HG03432 (cell line): Measurements from ENCODE around the gene SURF2.
"Not testable (repeated sequence)": the region's sequence is repeated elsewhere in the genome, so short reads cannot be mapped to it uniquely, and the experiment has no call there.

Experiments used
- ATAC-seq: cut with Tn5 transposase; IDR thresholded peaks from one replicate; pipeline ENCODE4 v1.9.1; 2021; ENCODE audit warnings: mild to moderate bottlenecking, moderate library complexity; ENCODE audit not compliant: unreplicated experiment

SURF2 gene

DNA sequence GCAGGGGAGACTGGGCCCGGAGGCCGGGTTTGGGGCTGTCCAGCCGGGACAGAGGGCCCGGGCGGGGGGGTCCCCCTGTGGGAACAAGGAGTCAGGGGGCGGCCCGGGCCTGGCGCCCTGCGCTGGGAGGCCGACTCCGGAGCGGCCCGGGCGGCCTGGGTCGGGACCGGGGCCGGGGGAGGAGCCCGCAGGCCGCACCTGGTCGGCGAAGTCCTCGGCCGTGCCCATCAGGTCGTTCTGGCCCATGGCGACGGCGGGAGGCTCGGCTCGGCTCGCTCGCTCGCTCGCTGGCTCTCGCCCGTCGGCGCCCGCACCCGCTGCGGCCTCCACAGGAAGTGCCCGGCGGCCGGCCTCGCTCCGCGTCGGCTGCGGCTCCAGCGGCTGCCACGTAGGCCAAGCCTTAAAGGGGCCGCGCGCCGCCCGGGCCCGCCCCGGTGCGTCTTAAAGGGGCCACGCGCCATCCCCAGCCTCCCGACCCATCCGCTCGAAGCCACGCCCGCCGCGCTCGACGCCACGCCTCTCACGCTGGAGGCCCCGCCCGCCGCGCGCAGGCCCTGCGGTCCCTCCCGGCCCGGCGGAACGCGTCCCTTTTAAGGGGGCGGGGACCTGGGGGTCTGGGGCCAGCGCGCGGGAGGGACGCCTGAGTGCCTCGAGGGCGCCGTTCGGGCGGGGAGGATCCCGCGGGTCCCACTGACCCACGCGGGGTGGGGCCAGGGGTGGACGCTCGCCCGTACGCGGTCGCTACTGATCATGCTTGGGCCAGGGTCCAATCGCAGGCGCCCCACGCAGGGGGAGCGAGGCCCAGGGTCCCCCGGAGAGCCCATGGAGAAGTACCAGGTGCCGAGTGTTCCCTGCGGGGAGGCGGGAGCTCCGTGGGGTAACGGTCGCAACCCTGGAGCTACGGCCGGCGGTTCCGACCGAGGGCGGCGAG, 19.6 kb downstream of the SURF2 start, which contains the start of the genes STKLD1 and SURF4:
STKLD1 (plus strand) TSS at position 643 of the 931 bp plus-strand sequence; CDS start at position 751, 108 bp downstream.
SURF4 (minus strand) TSS at position 337 of the 931 bp plus-strand sequence; CDS start at position 246, 91 bp downstream.
- peak; percentile 85 for ATAC-seq

DNA sequence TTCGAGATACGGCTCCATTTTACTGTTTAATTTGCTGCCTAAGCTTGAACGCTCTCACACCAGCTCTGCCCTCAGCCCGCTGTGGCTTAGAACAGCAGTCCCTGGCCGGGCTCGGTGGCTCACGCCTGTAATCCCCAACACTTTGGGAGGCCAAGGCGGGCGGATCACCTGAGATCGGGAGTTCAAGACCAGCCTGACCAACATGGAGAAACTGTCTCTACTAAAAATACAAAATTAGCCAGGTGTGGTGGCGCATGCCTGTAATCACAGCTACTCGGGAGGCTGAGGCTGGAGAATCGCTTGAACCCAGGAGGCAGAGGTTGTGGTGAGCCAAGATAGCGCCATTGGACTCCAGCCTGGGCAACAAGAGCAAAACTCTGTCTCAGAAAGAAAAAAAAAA, 20.9 kb downstream of the SURF2 start:
- not testable (repeated sequence) for ATAC-seq

DNA sequence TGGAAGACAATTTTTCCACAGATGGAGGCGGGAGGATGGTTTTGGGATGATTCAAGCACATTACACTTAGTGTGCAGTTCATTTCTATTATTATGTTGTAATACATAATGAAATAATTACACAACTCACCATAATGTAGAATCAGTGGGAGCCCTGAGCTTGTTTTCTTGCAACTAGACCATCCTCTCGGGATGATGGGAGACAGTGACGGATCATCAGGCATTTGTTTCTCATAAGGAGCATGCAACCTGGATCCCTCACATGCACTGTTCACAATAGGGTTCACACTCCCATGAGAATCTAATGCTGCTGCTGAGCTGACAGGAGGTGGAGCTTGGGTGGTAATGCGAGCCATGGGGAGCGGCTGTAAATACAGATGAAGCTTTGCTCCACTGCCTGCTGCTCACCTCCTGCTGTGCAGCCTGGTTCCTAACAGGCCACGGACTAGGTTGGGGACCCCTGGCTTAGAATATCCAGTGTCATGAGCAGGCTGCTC, 21.4 kb downstream of the SURF2 start:
- no peak for ATAC-seq

DNA sequence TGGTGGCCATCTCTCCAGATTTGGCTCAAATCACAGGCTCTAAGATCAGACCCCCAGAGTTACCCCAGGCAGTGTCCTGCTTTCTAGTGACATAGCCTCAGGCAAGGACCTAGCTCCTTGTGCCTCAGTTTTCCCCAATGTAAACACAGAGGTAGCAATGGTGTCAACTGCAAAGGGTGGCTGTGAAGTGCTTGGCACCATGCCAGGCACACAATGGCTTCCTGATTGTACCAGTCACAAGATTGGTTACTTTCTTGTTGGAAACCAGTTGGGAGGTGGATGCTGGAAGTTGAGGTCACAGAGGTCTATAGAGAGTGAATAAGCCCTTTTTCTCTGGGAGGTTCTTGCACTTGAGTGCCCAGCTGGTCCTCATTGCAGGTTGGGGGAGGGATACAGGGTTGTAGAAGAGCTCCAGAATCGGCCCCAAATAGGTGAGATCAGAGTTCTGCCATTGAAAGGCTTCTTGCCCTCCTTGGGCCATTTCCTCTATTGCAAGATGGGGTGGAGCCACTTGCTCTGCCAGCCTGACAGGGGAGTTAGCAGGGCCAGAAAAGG, 22.1 kb downstream of the SURF2 start:
- no peak for ATAC-seq

DNA sequence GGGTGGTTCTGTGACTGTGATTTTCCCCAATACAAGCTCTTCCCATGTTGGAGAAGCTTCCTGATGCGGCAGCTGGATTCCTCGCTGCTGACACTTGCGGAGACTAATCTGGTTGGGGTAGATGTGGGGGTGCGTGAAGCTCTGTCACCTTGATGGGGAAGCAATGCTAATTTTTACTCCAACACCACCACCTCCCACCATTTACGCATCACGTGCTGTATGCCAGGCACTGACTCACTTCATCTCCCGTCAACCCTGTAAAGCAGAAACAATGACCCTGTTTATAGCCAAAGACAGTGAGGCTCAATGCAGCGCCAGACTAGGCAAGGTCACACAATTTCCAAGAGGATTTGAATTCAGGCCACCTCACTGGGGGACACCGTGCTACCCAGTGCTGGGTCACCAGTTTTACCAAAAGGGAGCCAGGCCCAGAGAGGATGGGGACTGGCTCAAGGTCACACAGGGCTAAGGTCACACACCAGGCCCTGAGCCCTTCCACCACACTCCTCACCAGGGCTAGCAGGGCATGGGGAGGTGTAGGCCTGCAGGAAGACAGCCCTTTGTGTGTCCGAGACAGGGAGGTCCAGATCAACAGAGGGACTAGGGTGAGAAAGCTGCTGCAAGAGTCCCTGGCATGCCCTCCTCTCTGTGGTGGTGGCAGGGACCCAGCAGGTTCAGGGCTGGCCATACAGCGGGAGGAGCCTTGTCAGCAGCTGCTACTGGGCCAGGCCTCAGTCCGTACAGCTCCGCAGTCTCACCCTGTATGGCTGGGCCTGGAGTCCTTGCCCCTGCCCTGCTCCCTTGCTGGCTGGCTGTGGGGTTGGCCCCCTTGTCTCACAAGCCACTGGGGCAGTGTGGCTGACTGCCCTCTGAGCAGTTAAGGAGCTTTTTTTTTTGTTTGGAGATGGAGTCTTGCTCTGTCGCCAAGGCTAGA, 23.1 kb downstream of the SURF2 start:
- no peak for ATAC-seq

DNA sequence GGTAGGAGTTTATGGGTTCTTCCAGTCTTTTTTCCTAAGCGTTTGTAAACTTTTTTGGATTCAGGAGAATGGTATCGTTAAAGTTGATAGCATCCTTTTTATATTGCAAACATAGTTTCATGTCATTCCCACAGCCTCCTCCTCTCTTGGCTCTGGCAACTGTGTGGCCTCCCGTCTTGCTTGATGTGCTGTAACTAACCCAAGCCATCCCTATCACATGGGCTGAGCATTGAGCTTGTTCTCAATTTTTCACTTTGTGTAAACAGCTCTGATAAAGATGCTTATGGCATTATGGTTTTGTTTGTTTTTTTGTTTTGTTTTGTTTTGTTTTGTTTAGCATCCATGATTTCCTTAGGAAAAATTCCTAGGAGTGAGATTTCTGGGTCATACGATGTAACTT, 24.4 kb downstream of the SURF2 start:
- ATAC-seq: no peak

DNA sequence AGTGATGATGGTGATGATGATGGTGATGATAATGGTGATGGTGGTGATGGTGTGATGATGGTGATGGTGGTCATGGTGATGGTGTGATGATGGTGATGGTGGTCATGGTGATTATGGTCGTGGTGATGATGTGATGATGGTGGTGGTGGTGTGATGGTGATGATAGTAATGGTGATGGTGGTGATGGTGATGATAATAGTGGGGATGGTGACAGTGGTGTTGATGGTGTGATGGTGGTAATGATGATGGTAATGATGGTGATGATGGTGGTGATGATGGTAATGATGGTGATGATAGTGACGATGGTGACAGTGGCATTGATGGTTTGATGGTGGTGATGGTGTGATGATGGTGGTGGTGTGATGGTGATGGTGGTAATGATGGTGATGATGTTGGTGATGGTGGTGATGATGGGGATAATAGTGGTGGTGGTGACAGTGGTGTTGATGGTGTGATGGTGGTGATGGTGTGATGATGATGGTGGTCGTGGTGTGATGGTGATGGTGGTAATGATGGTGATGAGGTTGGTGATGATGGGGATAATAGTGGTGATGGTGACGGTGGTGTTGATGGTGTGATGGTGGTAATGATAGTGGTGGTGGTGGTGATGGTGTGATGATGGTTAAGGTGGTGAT, 26.3 kb downstream of the SURF2 start:
- no peak for ATAC-seq

DNA sequence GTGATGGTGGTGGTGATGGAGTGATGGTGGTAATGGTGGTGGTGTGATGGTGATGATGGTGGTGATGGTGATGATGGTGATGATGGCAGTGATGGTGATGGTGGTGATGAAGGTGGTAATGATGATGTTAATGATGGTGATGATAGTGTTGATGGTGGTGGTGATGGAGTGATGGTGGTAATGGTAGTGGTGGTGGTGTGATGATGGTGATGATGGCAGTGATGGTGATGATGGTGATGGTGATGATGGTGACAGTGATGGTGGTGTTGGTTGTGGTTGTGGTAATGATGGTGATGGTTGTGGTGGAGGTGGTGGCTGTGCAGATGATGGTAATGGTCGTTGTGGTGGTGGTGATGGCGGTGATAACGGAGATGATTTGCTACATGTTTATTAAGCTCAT, 27.1 kb downstream of the SURF2 start:
- no peak for ATAC-seq

DNA sequence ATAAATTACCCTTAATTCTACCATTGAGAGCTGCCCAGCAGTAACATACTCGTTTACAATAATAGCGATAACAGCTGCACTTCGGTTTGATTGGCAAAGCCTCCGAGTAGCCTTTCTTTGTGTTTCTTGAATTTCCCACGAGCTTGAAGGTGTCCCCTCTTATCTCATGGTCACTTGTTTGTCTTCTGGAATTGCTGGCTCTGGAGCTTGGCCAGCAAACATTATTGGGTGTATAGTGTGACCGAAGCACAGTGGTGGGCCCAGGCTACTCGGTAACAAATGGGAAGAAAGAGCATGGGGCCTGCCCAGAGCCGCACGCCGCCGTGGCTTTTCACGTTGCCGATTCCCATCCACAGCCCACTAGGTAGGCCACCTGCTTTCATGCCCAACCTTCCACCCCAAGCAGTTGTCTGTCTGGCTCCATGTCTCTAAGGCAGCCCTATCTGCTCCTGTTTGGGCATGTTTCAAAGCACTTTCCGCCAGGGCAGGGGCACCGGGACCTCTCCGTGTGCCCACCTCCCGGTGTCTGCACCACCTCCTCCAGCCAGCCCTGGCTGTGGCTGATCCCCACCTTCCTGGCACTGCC, 28.5 kb downstream of the SURF2 start:
- no peak for ATAC-seq

DNA sequence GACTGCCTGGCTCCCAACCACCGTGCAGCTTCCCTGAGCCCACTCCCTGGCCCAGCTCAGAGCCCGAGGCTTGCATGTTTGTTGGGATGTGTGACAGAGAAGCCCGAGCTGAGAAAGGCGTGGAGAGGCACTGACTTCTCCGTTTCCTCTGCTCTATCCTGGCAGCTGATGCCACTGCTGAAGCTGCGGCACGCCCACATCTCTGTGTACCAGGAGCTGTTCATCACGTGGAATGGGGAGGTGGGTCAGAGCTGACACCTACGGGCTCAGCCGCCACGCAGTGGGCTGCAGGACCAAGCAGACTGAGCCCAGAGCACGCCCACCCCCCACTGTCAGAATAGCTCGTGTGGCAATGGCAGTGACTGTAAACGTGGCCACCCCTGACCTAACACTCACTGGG, 29.1 kb downstream of the SURF2 start:
- ATAC-seq: no peak

DNA sequence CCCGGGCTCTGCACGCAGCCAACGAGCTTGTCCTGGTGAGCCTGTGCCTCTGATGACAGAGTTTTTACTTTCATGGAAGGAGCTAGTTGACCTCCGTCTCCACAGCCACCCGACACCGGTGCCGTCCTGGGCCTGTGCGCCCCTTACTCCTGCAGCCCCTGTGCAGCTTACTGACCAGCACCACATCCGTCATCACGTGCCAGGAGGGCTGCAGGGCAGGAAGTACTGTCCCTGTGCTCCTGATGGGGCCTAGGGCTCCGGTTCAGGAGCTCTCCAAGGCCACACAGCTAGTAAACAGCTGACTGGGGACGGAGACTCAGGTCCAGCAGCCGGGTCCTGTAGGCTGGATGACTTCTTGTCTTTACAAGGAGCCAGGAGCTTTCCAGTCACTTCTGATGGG, 30.0 kb downstream of the SURF2 start:
- ATAC-seq: no peak

DNA sequence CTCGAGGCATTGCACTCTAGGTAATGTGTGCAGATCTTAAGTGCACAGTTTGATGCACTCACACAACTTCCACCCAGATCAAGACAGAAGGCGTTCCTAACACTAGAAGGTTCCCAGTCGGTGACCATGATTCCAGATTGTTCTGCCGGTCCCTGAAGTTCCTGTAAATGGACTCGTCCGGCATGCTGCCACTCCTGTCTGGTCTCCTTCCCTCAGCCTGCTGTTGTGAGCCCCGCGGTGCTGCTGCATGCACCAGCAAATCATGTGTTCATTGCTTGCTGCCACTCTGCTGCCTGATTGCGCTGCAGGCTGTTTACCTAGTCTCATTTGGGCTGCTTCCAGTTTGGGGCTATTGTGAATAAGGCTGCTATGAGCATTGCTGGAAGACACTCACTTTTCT, 31.3 kb downstream of the SURF2 start:
- ATAC-seq: no peak

DNA sequence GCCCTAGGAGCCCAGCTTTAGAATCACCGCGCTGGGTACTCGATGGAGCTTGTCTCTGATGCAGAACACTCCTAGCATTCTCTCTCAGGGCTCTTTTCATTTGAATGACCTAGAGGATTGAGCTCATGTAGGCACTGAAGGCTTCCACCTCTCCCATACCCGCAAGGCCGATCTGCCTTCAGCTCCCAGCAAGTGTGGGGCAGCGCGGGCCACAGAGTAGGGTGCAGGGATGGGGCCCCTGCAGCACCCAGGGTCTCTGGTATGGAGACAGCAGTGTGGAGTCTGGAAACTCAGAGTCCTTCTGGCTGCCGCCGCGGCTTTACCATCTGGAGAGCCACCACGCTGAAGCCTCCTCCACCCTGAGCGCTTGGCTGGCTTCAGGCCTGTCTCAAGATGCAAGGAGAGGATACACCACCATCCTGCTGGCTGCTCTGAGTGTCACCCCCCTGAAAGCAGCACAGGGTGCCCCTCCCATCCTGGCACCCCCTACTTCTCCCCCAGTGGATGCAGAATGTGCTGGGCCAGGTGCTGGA, 32.7 kb downstream of the SURF2 start:
- ATAC-seq: no peak

DNA sequence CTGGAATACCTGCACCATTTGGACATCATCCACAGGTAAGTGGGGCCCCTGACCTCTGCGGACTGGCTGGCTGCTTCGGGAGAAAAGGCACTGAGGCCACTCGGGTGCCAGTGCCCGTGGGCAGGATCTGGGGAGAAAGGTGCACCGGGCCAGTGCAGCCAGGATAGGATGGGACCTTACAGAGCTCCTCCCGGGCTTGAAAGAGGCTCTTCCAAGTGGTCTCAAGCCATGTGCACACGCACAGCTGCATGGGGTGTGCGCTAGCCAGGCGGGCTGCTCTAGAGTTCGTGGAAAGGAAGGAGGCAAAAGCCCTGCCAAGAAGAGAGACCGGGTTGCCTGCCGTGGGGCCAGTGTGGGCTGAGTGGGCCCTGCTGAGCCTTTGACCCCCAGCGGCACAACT, 33.2 kb downstream of the SURF2 start:
- ATAC-seq: no peak

DNA sequence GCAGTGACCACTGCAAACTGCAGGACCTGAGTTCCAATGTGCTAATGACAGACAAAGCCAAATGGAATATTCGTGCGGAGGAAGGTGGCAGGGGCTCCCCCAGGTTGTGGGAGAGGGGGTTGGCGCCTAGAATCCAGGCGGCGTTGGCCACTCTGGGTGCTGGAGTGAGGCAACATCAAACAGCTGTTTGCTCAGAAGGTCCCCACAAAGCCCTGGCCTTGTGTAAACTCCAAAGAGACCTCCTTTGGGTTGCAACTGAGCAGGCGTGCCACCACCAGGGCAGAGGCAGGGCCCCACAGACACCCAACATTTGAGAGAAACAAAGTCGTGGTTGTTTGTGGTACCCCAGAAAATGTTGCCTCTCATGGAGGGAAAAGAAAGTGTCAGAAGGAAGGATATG, 34.4 kb downstream of the SURF2 start:
- no peak for ATAC-seq

DNA sequence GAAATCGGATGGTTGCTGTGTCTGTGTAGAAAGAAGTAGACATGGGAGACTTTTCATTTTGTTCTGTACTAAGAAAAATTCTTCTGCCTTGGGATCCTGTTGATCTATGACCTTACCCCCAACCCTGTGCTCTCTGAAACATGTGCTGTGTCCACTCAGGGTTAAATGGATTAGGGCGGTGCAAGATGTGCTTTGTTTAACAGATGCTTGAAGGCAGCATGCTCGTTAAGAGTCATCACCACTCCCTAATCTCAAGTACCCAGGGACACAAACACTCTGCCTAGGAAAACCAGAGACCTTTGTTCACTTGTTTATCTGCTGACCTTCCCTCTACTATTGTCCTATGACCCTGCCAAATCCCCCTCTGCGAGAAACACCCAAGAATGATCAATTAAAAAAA, 35.1 kb downstream of the SURF2 start:
- not testable (repeated sequence) for ATAC-seq

DNA sequence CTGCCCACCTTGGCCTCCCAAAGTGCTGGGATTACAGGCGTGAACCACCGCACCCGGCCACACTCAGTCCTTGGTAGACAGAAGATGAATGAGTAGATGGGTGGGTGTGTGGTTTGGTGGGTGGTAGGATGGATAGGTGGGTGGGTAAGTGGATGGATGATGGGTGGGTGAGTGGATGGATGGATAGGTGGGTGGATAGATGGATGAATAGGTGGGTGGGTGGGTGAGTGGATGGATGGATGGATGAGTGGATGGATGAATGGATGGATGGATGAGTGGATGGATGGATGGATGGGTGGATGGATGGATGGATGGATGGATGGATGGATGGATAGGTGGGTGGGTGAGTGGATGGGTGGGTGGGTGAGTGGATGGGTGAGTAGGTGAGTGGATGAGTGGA, 36.0 kb downstream of the SURF2 start:
- ATAC-seq: not testable (repeated sequence)

DNA sequence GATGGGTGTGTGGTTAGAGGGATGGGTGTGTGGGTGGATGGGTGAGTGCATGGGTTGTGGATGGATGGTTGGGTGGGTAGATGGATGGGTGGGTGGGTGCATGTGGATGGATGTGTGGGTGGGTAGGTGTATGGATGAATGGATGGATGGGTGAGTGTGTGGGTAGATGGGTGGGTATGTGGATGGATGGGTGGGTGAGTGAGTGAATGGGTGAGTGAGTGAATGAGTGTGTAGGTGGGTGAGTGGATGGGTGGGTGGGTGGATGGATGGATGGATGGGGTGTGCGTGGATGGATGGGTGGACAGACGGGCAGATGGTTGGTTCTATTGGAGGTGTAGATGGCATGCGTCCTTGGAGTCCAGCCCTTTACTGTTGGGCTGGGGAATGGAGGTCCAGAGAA, 37.0 kb downstream of the SURF2 start:
- ATAC-seq: no peak

DNA sequence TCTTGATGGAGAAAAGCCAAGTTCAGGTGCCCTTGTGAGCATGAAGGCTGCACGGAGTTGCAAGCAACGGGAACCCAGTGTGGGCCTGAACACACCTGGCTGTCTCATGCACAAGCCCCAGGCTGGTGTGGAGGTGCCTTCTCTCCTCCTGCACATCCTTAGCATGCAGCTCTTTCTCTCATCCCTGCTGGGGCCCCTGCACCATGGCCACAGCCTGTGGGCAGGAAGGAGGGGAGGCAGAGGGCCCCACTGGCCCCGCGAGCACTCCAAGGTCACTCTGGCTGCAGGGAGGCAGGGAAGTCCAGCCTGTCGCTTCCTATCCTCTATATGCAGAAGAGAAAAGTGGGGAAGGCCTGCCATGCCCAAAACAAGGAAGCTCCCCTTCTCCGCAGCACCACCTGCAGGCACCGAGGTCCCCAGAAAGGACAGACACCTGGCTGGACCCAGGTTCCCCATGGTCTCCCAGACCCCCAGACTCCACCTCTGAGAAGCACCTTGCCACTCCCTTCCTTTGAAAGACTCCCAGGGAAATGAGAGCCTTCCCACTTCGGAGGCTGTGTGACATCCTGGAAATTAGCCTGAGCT, 38.4 kb downstream of the SURF2 start:
- ATAC-seq: no peak

DNA sequence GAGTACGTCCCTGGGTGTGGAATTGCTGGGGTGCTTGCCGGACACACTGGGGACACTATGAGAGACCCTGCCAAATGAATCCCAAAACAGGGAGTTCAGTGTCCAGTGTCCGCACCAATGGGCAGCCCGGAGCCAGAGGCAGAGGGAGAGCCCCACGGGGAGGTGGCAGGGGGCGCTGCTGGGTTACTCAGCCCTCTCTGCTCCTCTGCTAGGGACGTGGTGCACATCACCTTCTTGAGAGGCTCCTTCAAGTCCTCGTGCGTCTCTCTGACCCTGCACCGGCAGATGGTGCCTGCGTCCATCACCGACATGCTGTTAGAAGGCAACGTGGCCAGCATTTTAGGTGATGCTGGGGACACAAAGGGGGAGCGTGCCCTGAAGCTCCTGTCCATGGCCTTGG, 40.6 kb downstream of the SURF2 start:
- ATAC-seq: no peak
